SH-SY5Y (cell line): Measurements from ENCODE around the gene OR6K3.

ENCODE experiments used
- GATA2 ChIP-seq: IDR thresholded peaks from 2 replicates; pipeline ENCODE4 v1.6.1; 2011; ENCODE audit warnings: mild to moderate bottlenecking, low read depth, low read length
- GATA3 ChIP-seq: IDR thresholded peaks from 2 replicates; pipeline ENCODE4 v1.6.1; 2011; ENCODE audit warnings: low read depth, mild to moderate bottlenecking, low read length, moderate library complexity

The OR6K3 gene, protein sequence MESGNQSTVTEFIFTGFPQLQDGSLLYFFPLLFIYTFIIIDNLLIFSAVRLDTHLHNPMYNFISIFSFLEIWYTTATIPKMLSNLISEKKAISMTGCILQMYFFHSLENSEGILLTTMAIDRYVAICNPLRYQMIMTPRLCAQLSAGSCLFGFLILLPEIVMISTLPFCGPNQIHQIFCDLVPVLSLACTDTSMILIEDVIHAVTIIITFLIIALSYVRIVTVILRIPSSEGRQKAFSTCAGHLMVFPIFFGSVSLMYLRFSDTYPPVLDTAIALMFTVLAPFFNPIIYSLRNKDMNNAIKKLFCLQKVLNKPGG

DNA sequence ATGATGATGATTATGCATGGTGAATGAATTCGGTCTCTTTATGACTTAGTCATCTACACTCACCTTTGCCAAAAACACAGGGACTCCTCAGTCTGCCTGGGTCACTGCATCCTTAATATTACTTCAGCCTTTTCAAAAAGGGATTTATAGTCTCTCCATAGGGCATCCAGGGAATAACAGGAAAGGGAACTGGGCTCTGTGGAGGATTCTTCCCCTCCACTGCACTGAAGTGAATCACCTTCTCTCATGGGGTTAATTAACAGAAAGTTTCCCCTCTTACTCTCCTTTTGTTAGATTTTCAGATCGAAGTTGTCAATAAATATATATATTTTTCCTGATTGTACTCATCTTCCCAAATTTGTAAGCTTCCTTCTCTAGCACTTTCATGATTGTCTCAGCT is at the start of gene OR6K3:
Gene OR6K3 (minus strand): TSS at position 101 of the 400 bp plus-strand sequence. CDS start 2,605 bp downstream, outside the sequence.
- TF ChIP-seq GATA2: no peak
- no peak for TF ChIP-seq GATA3

DNA sequence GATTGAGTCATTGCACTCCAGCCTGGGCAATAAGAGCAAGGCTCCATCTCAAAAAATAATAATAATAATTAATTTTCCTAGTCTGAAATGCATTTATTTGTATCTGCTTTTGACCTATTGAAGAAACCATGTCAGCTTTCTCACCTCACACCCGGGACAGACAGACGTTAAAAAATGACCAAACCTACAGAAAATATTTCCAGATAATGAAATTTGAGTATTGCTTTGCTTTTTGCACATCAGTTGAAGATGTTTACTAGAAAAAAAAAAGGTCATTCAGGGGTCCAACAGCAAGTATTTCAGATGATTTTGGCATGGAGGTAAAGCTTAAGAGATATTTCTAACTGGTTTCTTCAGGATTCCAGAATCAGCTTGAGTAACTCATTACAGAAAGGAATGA is 33.9 kb upstream of the OR6K3 start, which contains the start of gene OR6K6:
Gene OR6K6 (plus strand): TSS at position 301 of the 400 bp plus-strand sequence. CDS start 168 bp downstream, outside the sequence.
- TF ChIP-seq GATA2 (no peak), GATA3 (no peak)

DNA sequence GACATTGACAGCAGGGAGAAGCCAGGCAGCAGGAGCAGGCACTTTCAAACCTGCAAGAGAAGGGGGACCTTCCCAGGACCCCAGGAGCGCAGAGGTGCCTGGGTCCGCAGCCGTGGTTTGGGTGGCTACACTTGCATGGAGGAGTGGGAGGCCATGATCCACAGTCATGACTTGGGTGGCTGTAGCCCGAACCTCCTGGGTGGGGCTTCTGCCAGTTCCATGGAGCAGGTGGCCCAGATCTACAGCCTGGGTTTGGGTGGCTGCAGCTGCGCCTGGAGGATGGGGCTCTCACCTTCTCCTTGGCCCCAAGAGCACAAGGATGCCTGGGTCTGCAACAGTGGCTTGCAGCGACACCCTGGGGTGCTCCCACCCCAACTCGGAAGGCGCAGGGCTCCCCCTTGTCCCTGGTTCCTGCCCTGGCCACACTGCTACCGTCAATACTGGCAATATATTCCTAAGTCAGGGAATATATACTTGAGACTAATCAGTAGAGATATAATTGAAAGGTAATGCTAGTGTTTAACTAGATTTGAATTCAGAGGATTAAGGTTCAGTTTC is 31.7 kb upstream of the OR6K3 start:
- TF ChIP-seq GATA2 (no peak), GATA3 (no peak)

DNA sequence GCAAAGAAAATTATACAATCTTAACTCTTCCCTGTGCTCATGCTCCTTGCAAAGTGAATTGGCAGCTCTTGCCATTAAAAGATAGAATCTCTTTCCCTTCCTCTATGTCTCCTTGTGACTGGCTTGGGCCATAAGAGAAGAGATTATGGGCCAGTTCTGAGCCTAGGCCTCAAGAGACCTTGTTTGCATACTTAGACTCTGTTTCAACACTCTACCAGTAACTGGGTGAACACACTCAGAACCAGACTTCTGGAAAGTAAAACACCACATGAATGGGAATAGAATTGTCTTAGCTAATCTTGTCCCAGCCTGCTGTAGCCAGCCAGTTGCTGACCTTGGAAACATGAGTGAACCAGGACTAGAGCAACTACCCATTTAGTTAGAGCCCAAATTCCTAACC is 15.3 kb upstream of the OR6K3 start:
- TF ChIP-seq GATA3 (no peak), GATA2 (no peak)

DNA sequence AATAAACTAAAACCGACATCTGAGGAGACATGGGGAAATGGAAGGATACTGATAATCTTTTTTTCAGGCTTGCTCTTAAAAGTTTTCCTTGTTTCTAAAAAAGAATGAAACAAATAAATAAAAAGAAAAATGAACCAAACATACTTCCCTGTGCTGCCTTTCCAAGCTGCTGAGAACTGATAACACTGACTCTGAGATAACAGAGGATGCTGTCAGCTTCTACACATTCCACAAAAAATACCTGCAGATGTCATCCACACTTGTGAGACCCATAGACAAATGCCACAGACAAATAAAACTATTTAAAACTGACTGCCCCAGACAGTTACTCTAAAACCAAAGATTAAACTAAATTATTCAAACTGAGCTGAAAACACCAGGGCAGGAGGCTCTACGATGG is 12.0 kb upstream of the OR6K3 start:
- TF ChIP-seq GATA2: no peak
- TF ChIP-seq GATA3: no peak

DNA sequence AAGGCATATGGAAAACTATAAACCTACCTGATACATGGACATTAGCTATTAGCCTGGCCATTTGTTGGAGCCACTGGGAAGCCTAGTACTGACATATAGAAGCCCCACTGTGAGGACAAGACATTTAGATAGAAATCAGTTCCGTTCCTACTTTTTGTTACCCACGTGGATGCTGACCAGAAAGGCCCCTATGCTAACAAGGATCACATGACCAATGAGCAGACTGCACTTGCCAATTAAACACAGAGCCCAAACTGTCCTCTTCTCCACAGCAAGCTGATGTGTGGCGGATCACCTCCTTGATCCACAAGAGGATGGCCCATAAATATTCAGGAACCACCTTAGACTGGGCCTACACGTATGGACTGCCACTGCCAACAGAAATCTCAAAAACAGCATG is 11.2 kb upstream of the OR6K3 start:
- TF ChIP-seq GATA2: no peak
- no peak for TF ChIP-seq GATA3

DNA sequence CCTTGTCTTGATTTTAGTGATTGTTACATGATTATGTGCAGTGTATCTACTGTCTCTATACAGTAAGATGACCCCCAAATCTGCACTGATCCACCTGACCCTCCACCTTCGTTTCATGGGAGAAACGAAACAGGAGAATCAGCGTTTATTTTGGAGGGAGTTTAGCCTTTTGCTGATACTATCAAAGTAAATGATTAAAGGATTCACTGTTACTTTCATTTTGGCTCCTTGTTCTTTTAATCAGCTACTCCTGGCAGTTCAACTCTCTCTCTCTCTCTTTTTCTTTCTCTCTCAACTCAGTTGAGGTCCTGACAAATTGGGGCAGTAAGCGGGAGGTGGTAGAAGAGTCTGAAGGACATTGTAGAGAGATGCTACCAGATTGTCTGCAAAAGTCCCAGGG is 9.9 kb upstream of the OR6K3 start:
- TF ChIP-seq GATA2: no peak
- TF ChIP-seq GATA3: no peak

DNA sequence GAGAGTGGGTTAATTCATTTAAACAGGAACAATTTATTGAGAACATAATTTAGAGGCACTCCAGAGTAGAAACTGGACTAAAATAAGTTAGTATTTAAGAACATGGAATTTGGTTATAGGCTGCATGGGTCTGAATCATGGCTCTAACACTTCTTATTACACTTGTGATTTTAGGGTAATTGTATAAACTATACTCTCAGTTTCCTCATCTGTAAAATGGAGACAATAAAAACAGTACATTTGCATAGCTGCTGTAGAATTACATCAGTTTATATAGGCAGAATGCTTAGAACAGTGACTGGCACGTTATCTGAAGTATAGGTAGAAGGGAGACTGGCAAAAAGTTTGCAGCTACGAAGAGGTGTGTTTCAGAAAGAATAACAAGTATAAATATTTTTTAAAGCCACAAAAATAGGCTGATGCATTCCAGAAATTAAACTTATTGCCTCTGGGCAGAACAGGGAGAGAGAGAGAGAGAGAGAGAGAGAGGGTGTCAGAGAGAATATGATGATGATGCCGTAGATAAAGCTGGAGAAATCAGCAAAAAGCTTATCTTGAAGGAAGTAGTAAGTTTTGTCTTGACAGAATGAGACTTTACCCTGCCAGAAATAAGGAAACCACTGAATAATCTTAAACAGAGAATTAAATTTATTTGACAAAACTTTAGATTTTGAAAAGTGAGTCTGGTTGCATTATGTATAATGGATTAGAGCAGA is 8.1 kb upstream of the OR6K3 start:
- TF ChIP-seq GATA2: no peak

DNA sequence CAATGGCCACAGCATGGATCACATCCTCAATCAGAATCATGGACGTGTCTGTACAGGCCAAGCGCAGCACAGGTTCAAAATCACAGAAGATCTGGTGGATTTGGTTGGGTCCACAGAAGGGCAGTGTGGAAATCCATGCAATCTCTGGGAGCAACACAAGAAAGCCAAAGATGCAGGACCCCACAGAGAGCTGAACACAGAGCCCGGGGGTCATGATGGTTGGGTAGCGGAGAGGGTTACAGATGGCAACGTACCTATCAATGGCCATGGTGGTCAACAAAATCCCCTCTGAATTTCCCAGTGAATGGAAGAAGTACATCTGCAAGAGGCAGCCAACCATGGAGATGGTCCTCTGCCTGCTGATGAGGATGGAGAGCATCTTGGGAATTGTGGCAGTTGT is 3.9 kb upstream of the OR6K3 start:
- no peak for TF ChIP-seq GATA2
- TF ChIP-seq GATA3: no peak

DNA sequence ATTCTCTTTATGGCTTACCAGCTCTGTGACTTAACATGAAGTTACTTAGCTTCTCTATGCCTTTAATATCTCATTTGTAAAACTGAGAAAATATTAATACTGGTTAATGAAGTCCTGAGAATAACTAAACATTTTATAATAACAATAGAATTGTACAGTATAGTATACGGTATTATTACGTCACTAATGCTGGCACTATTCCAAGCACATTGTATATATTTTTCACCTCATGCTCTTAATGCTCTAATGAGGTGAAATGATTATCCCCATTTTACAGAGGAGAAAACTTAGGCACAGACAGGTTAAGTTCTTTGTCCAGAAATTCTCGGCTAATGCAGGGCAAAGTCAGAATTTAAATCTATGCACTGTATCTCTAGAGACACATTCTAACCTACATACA is 856 bp downstream of the OR6K3 start:
- TF ChIP-seq GATA2: no peak
- no peak for TF ChIP-seq GATA3

DNA sequence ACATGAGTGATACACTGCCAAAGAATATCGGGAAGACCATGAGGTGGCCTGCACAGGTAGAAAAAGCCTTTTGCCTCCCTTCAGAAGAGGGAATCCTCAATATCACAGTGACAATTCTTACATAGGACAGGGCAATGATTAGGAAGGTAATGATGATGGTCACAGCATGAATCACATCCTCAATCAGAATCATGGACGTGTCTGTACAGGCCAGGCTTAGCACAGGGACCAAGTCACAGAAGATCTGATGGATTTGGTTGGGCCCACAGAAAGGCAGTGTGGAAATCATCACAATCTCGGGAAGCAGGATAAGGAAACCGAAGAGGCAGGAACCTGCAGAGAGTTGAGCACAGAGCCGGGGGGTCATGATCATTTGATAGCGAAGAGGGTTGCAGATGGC is 3.2 kb downstream of the OR6K3 start:
- TF ChIP-seq GATA2 (no peak), GATA3 (no peak)

DNA sequence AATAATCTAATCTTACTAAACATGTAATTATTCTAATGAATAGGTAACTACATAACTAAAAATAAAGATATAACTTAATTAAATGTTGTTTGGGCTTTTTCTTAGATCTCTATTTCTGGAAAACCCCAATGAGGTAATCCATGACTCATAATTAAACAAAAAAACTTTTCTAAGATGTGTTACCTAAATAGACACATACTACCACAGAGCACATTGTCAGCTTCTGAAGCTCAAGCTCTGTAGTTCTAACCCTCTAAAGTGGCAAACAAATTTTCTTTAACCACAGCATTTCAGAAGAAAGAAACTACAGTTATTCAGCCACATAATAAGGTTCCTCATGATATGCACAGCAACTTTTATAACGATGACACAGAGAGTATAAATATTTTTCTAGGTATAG is 4.2 kb downstream of the OR6K3 start:
- TF ChIP-seq GATA2 (no peak), GATA3 (no peak)

DNA sequence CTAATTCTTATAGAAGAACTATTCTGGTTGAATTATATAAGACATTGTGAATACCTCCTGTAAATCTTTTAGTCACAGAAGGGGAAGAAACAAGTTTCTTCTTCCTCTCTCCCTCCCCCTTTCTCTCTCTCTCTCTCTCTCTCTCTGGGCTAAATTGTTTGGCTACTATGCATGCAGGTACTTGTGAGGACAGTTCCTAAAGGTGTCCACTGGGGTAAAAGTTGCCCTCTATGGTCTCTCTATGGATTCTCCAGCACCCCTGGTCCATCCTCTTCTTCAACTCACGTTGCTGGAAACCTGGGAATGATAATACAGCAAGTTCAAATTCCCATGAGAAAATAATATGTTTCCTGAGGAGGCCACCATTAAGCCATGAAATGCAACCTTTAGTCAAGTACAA is 5.8 kb downstream of the OR6K3 start:
- TF ChIP-seq GATA3 (no peak), GATA2 (no peak)

DNA sequence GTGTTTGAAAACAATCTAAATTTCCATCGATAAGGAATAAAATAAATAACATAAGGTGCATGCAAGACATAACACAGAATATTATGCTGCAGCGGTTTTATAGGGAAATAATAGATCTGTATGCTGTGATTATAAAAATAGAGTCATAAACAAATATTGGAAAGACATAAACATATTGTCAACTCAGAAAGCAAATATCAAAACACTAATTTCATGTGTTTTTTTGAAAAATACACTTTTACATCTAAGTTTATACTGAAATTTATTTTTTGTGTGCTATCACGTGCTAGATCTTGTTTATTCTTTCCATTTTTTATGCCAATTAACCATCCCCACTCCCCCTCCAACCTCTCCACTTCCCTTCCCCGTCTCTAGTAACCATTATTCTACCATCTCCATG is 9.4 kb downstream of the OR6K3 start:
- TF ChIP-seq GATA2: no peak
- TF ChIP-seq GATA3: no peak

DNA sequence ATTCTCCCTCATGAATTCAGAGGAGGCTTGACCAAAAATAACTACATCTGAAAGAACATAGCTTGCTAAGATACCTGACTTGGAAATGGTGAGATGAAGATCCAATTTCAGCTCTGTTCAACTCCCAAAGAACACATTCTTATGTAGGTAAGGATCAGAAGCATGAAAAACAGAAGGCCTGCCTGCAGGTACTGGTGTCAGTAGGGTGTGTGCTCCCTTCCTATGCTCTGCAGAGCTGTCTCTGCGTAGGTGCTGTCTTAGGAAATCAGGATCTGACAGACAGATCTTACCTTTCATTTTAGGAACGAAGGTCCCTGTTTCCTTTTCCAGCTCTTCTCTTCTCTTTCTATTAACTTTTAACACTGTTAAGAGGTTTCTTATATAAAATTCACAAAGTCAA is 14.4 kb downstream of the OR6K3 start:
- TF ChIP-seq GATA2 (no peak), GATA3 (no peak)
